Germinal center (tissue), 1 donor: Measurements from ENCODE around the gene SNX27.
"Not testable (repeated sequence)": the region's sequence is repeated elsewhere in the genome, so short reads cannot be mapped to it uniquely, and the experiment has no call there.

ENCODE experiments used
- DNase-seq: peaks from one replicate; pipeline ENCODE4 v3.0.0; 2012; ENCODE audit warnings: mixed read lengths, low spot score

The SNX27 gene

GRCh38 chr1:151639466-151639865 lies 27.6 kb downstream of the SNX27 start:
- DNase-seq: no peak

- no peak for DNase-seq
These were observed 29.4 kb downstream of the SNX27 start for GRCh38 chr1:151641229-151641628.

DNA sequence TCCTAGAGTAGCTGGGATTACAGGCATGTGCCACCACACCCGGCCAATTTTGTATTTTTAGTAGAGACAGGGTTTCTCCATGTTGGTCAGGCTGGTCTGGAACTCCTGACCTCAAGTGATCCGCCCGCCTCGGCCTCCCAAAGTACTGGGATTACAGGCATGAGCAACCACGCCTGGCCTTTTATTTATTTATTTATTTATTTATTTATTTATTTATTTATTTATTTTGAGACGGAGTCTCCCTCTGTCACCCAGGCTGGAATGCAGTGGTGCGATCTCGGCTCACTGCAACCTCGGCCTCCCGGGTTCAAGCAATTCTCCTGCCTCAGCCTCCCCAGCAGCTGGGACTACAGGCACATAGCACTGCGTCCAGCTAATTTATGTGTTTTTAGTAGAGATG lies 31.2 kb downstream of the SNX27 start:
- DNase-seq: not testable (repeated sequence)

GRCh38 chr1:151644001-151644400 lies 32.2 kb downstream of the SNX27 start:
- no peak for DNase-seq

DNA sequence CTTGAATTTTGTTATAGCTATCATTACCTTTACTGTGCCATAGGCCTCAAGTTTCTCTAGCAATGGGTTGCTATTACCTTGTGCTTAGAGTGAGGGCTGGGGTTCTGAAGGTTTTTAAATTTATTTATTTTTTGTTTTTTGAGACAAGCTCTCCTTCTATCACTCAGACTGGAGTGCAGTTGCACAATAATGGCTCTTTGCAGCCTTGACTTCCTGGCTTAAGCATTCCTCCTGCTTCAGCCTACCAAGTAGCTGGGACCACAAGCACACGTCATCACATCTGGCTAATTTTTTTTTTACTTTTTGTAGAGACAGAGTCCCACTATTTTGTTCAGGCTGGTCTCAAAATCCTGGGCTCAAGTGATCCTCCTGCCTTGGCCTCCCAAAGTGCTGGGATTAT lies 41.5 kb downstream of the SNX27 start:
- DNase-seq: no peak

- no peak for DNase-seq
These were observed 43.5 kb downstream of the SNX27 start for GRCh38 chr1:151655371-151655770.

- no peak for DNase-seq
These were observed 49.9 kb downstream of the SNX27 start for GRCh38 chr1:151661751-151662150.

DNA sequence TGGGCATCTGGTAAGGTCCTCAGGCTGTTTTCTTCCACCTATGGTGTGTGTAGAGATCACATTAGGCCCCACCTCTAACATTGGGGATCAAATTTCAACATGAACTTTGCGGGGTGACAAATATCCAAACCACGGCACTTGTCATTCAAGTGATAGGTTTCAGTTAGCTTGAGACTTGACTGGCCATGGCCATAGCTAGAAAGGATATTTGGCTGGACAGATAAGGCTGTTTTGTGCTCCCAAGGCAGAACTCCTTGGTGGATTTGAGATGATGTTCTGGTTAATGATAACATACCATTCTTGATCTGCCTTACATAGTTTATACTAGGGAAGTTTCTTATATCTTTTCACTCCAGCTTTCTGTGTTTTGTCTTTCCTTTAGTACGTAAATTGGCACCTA lies 56.2 kb downstream of the SNX27 start:
- DNase-seq: no peak

- DNase-seq: not testable (repeated sequence)
These were observed 58.3 kb downstream of the SNX27 start for GRCh38 chr1:151670036-151670675.

GRCh38 chr1:151673407-151673806 lies 61.6 kb downstream of the SNX27 start:
- no peak for DNase-seq

DNA sequence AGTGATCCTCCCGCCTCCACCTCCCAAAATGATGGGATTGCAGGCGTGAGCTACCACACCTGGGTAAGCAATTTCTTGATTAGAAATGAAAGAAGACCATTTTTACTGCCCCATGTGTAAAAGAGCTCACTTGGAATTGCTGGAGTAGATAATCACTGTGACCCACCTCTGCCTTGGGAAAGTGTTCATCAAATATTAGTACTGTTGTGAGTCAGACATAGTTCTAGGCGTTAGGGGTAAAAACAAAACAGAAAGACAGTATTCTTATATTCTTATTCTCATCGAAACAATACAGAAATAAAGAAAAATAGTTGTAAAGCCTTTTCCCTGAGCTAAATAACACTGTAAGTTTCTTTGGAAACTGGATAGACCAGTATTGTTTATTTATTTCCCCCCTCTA lies 68.5 kb downstream of the SNX27 start:
- DNase-seq: no peak

DNA sequence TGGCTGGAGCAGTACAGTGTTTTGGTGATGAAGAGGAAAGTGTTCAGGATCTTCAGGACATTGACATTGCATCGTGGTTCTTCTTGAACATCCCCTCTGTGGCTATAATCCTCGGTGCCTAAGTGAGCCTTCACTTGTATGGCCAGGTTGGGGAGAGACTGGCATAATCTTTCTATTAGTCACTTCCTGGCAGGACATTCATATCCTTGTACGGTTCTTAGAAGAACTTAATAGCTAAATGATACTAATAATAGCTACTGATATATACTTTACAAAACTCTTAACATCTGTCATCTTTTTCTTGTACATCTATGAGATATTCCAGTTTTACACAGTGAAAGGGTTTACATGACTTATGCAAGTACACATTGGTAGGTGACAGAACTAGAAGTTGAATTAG lies 69.0 kb downstream of the SNX27 start:
- DNase-seq: no peak

- DNase-seq: no peak
These were observed 70.1 kb downstream of the SNX27 start for GRCh38 chr1:151681923-151682322.

DNA sequence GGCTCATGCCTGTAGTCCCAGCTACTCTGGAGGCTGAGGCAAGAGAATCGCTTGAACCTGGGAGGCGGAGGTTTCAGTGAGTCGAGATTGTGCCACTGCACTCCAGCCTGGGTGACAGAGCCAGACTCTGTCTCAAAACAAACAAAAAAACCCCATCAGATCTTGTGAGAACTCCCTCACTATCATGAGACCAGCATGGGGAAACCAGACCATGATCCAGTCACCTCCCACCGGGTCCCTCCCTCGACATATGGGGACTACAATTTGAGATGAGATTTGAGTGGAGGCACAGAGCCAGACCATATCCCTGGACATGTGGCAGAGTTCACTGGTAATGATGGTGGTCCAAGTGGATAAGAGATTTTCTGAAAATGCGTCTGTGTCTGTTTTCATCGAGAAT lies 71.1 kb downstream of the SNX27 start:
- DNase-seq: not testable (repeated sequence)

DNA sequence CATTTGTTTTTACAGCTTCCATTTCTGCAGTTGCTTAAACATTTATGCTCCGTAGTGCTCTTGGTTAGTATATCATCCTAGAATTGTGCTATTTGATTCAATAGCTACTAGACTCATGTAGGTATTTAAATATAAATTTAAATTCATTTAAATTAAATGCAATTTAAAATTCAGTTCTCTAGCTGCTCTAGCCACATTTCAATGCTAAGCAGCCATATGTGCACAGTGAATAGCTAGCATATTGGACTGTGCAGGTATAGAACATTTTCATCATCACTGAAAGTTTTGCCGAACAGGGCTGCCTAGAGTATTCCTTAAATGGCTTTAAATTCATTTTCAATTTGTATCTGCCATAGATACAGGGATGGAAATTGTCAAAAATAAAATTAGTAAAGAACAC lies 72.3 kb downstream of the SNX27 start:
- DNase-seq: no peak

- DNase-seq: no peak
These were observed 74.7 kb downstream of the SNX27 start for GRCh38 chr1:151686561-151686960.

DNA sequence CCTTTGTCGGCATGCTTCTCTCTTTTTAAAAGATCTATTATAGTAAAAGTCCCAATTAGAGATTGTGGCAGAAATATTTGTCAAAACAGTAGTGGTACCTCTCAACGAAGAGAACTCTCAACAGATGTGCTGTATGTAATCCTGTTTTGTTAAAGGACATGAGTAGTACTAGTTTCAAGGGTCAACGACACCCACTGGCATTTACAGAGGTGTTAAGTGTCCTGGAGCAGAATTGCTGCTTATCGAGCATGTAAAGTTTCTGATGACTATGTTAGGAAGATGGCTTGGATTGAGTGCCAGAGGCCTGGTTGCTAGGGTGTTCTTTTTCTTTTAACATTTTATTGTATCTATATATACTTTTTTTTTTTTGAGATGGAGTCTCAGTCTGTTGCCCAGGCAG lies 77.6 kb downstream of the SNX27 start:
- DNase-seq: no peak

GRCh38 chr1:151692226-151692625 lies 80.4 kb downstream of the SNX27 start:
- DNase-seq: no peak

GRCh38 chr1:151693057-151693651 lies 81.3 kb downstream of the SNX27 start:
- no peak for DNase-seq

DNA sequence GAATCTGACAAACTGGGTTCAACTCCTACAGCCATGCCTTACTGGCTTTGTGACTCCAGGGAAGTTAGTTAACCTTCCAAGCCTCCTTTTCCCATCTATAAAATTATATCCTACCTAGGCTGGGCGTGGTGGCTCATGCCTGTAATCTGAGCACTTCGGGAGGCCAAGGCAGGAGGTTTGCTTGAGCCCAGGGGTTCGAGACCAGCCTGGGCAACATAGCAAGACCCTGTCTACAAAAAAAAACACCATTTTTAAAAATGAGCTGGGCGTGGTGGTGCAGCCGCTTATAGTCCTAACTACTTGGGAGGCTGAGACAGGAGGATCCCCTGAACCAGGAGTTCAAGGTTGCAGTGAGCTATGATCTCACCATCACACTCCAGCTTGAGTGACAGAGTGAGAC lies 89.7 kb downstream of the SNX27 start:
- DNase-seq: no peak

DNA sequence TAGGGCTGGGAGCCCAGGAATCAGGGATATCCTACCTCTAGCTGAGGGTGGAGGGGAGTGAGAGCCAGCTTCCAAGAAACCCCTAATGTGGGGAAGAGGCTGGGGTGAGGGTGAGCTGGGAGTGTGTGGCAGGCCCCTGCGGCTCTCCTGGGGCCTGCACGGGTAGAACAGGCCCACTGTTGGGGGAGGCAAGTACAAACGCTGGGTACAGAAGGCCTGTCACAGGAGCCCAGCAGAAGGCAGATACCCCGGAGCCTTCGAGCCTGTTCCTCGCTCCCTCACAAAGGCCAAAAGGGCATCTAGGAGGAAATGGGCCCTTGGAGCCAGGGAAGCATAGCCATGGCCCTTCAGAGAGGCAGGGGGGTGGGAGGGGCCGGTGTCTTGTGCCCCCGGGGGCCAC lies 91.1 kb downstream of the SNX27 start:
- DNase-seq: no peak

- DNase-seq: no peak
These were observed 92.0 kb downstream of the SNX27 start for GRCh38 chr1:151703813-151704212.

DNA sequence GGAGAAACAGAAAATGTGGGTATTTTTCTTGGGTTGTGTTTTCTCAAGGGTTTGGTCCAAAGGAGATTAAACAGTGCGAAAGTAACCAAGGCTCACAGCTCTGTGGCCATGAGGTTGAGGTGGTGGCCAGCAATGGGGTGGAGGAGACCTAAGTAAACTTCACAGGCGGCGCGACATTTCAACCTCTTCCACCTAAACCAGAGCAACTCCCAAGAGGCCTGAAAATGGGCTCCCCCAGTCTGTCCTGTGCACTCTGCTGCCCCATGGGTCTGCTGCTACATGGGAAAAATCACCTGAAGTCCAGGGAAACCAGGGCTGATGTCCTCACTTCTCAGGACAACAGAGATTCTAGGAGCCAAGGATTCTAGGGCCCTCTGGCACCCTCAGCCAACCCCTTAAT lies 92.4 kb downstream of the SNX27 start:
- DNase-seq: no peak

GRCh38 chr1:151705146-151705545 lies 93.3 kb downstream of the SNX27 start:
- DNase-seq: no peak
